OCI-LY1 (cell line): Measurements from ENCODE around the gene MPDU1.

ENCODE experiments used
- H2AFZ ChIP-seq: fragments of 200-600 bp; sonication (generic), shearing (Covaris generic); 2 replicates; pipeline ENCODE4 v1.6.0; 2014; ENCODE audit warnings: antibody characterized with exemption, mild to moderate bottlenecking, low read length
- H3F3A ChIP-seq: fragments of 200-600 bp; sonication (generic), shearing (Covaris generic); 2 replicates; pipeline ENCODE4 v1.6.0; 2014; ENCODE audit warnings: mild to moderate bottlenecking, antibody characterized with exemption, low read length, moderate library complexity; ENCODE audit not compliant: insufficient read depth
- H3K27ac ChIP-seq: fragments of 200-600 bp; sonication (generic); 2 replicates; pipeline ENCODE4 v1.5.1; 2014; ENCODE audit warnings: low read length, mixed run types, mild to moderate bottlenecking, low read depth; ENCODE audit not compliant: poor library complexity, severe bottlenecking
- H3K27me3 ChIP-seq: fragments of 200-600 bp; sonication (generic); 2 replicates; pipeline ENCODE4 v1.6.0; 2014; ENCODE audit warnings: antibody characterized with exemption, mild to moderate bottlenecking, low read length, moderate library complexity; ENCODE audit not compliant: insufficient read depth
- H3K36me3 ChIP-seq: fragments of 200-600 bp; sonication (generic); 2 replicates; pipeline ENCODE4 v1.6.1; 2014; ENCODE audit warnings: mild to moderate bottlenecking, antibody characterized with exemption, low read length, moderate library complexity, mixed read lengths; ENCODE audit not compliant: insufficient read depth
- H3K4me1 ChIP-seq: fragments of 200-600 bp; sonication (generic); 2 replicates; pipeline ENCODE4 v1.5.1; 2014; ENCODE audit warnings: mild to moderate bottlenecking, low read length, moderate library complexity; ENCODE audit not compliant: insufficient read depth, severe bottlenecking
- H3K4me2 ChIP-seq: fragments of 200-600 bp; sonication (generic), shearing (Covaris generic); 2 replicates; pipeline ENCODE4 v1.6.1; 2014; ENCODE audit warnings: low read length
- H3K4me3 ChIP-seq: fragments of 200-600 bp; sonication (generic); 2 replicates; pipeline ENCODE4 v1.5.1; 2014; ENCODE audit warnings: low read length, low read depth, mild to moderate bottlenecking, mixed read lengths; ENCODE audit not compliant: poor library complexity, severe bottlenecking
- H3K79me2 ChIP-seq: fragments of 200-600 bp; shearing (Covaris generic); 2 replicates; pipeline ENCODE4 v1.6.1; 2016; ENCODE audit warnings: mixed run types, low read length, mixed read lengths; ENCODE audit not compliant: insufficient read depth
- H3K9ac ChIP-seq: fragments of 200-600 bp; sonication (generic), shearing (Covaris generic); 2 replicates; pipeline ENCODE4 v1.6.1; 2014; ENCODE audit warnings: mild to moderate bottlenecking, low read length, mixed read lengths
- H3K9me2 ChIP-seq: fragments of 200-600 bp; sonication (generic), shearing (Covaris generic); 2 replicates; pipeline ENCODE4 v1.6.1; 2014; ENCODE audit warnings: low read depth, mild to moderate bottlenecking, low read length, mixed read lengths
- H3K9me3 ChIP-seq: fragments of 200-600 bp; shearing (Covaris generic); 2 replicates; pipeline ENCODE4 v1.6.1; 2014; ENCODE audit warnings: low read length, mixed read lengths
- H4K20me1 ChIP-seq: fragments of 200-600 bp; sonication (generic), shearing (Covaris generic); 2 replicates; pipeline ENCODE4 v1.6.0; 2016; ENCODE audit warnings: mild to moderate bottlenecking, low read length; ENCODE audit not compliant: insufficient read depth
- CTCF ChIP-seq: fragments of 200-600 bp; sonication (generic), shearing (Covaris generic); IDR thresholded peaks from 2 replicates; pipeline ENCODE4 v1.5.1; 2017; ENCODE audit warnings: mild to moderate bottlenecking, antibody characterized with exemption, low read length, moderate library complexity, mixed read lengths
- EZH2 ChIP-seq: fragments of 200-600 bp; sonication (generic), shearing (Covaris generic); IDR thresholded peaks from 2 replicates; pipeline ENCODE4 v1.8.0; 2017; ENCODE audit warnings: borderline replicate concordance, mixed run types, mild to moderate bottlenecking, antibody characterized with exemption, low read length, moderate library complexity, mixed read lengths

The MPDU1 gene

GRCh38 chr17:7561028-7561575, 22.6 kb upstream of the MPDU1 start:
- Histone ChIP-seq H2AFZ (0 out of 2 replicates have a peak overlapping the region, but pooled peaks have one; percentile 21), H3K4me2 (peak overlapping the region; percentile 89)
- no peak for TF ChIP-seq EZH2
- TF ChIP-seq CTCF, result peak; percentile 67

GRCh38 chr17:7561589-7562207, 22.0 kb upstream of the MPDU1 start, which contains the start of gene SENP3:
SENP3 (plus strand) TSS chr17:7561919; CDS start chr17:7563077, 1,158 bp downstream.
- Histone ChIP-seq H3K27ac (peak within 1 kb of the TSS; percentile 72), H3F3A (no peaks in the 10 kb centered on the region), H3K4me2 (peak within 1 kb of the TSS; percentile 89), H3K79me2 (peaks cover 9% of the 10 kb centered on the region; the same call in 1 of the 2 replicates), H3K4me3 (peak within 1 kb of the TSS; percentile 77), H3K9me3 (no peaks in the 10 kb centered on the region), H3K9ac (peak within 1 kb of the TSS; percentile 93), H4K20me1 (no peaks in the 10 kb centered on the region), H3K4me1 (peaks cover 34% of the 10 kb centered on the region), H3K36me3 (peaks cover 34% of the 10 kb centered on the region), H3K27me3 (peaks cover 8% of the 10 kb centered on the region; the same call in 1 of the 2 replicates), H3K9me2 (no peaks in the 10 kb centered on the region), H2AFZ (0 out of 2 replicates have a peak within 1 kb of the TSS, but pooled peaks have one; percentile 21)
- TF ChIP-seq EZH2 (no peak), CTCF (no peak)

More at GRCh38 chr17:7561028-7561575, 22.6 kb upstream of the MPDU1 start:
- Histone ChIP-seq H3K4me3 (peak overlapping the region; percentile 77), H3K4me1 (peaks cover 34% of the 10 kb centered on the region), H3K9ac (peak overlapping the region; percentile 93), H3K27ac (peak overlapping the region; percentile 72), H3F3A (no peaks in the 10 kb centered on the region), H4K20me1 (no peaks in the 10 kb centered on the region), H3K9me3 (no peaks in the 10 kb centered on the region), H3K9me2 (no peaks in the 10 kb centered on the region), H3K27me3 (peaks cover 8% of the 10 kb centered on the region; the same call in 1 of the 2 replicates), H3K36me3 (peaks cover 29% of the 10 kb centered on the region), H3K79me2 (peaks cover 9% of the 10 kb centered on the region; the same call in 1 of the 2 replicates)

- H3K4me1 ChIP-seq, result peaks cover 34% of the 10 kb centered on the region
- peaks cover 9% of the 10 kb centered on the region; the same call in 1 of the 2 replicates for H3K79me2 ChIP-seq
- peaks cover 8% of the 10 kb centered on the region; the same call in 1 of the 2 replicates for H3K27me3 ChIP-seq
These were observed 21.4 kb upstream of the MPDU1 start for GRCh38 chr17:7562208-7562605.

More at GRCh38 chr17:7562208-7562605, 21.4 kb upstream of the MPDU1 start:
- H4K20me1 ChIP-seq, result no peaks in the 10 kb centered on the region
- H3K27ac ChIP-seq, result peak overlapping the region; percentile 16
- H3K4me2 ChIP-seq, result peak overlapping the region; percentile 89
- TF ChIP-seq EZH2 (no peak), CTCF (no peak)
- peak overlapping the region; percentile 93 for H3K9ac ChIP-seq
- H3K4me3 ChIP-seq, result peak overlapping the region; percentile 77
- H3K9me3 ChIP-seq, result no peaks in the 10 kb centered on the region
- H3K9me2 ChIP-seq, result no peaks in the 10 kb centered on the region
- no peaks in the 10 kb centered on the region for H3F3A ChIP-seq
- H2AFZ ChIP-seq, result no peak overlapping the region
- H3K36me3 ChIP-seq, result peaks cover 39% of the 10 kb centered on the region
